ENCODE results near the gene ANGPTL8.

The ANGPTL8 gene

GRCh38 chr19:11273296-11273695 lies 33.9 kb downstream of the ANGPTL8 start:
- no peak for TF ChIP-seq SUZ12 (IDR thresholded peaks at IDR 0.05)
- no peak for TF ChIP-seq FOXA1 (IDR thresholded peaks at IDR 0.05)
- TF ChIP-seq SP1 (IDR thresholded peaks at IDR 0.05), result no peak
- TF ChIP-seq PKNOX1 (IDR thresholded peaks at IDR 0.05), result no peak
- no peak for TF ChIP-seq L3MBTL2 (conservative IDR thresholded peaks at IDR 0.05)
- TF ChIP-seq ELF4 (IDR thresholded peaks at IDR 0.05), result no peak
- TF ChIP-seq NFRKB (IDR thresholded peaks at IDR 0.05), result no peak
- no peak for TF ChIP-seq ARNT (IDR thresholded peaks at IDR 0.05)
- TF ChIP-seq TARDBP (IDR thresholded peaks at IDR 0.05), result no peak
- no peak for TF ChIP-seq ZNF384 (IDR thresholded peaks at IDR 0.05)
- TF ChIP-seq FOXK2 (IDR thresholded peaks at IDR 0.05), result no peak
- ChIA-PET POLR2A (interaction anchor here (0.7 kb wide), 1 partner anchor 13 kb away, joined by 3 read pairs; no protein-coding TSS in a partner anchor), CTCF (interaction anchor here (1.2 kb wide), 1 partner anchor 108 kb away, joined by 3 read pairs; no protein-coding TSS in a partner anchor)
- no peak for DNase-seq (ENCODE audit: extremely low spot score)

- ChIA-PET POLR2A (no interaction called here), CTCF (interaction anchor here (0.6 to 1.2 kb wide), 2 partner anchors 107 to 382 kb away, joined by 3 read pairs; no protein-coding TSS in a partner anchor)
- no peak for DNase-seq (ENCODE audit: extremely low spot score)
- TF ChIP-seq L3MBTL2 (conservative IDR thresholded peaks at IDR 0.05) (no peak), SP1 (IDR thresholded peaks at IDR 0.05) (no peak), HDGF (IDR thresholded peaks at IDR 0.05; ENCODE audit: borderline replicate concordance) (no peak), CTBP1 (IDR thresholded peaks at IDR 0.05; ENCODE audit: borderline replicate concordance) (no peak), FOXK2 (IDR thresholded peaks at IDR 0.05) (no peak)
Observed at GRCh38 chr19:11273989-11274388, 34.6 kb downstream of the ANGPTL8 start.

DNA sequence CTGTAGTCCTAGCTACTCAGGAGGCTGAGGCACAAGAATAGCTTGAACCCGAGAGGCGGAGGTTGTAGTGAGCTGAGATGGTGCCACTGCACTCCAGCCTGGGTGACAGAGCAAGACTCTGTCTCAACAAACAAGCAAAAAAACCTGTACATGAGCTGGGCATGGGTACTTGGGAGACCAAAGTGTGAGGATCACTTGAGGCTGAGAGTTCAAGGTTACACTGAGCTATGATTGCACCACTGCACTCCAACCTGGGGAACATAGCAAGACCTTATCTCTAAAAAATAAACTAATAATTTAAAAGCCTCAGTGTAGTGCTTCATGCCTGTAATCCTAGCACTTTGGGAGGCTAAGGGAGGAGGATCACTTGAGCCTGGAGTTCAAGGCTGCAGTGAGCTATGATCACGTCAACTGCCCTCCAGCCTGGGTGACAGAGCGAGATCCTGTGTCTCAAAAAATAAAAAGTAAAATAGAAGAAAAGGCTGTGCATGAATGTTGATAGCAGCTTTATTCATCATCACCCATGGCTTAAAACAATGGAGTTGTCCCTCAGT lies 35.2 kb downstream of the ANGPTL8 start:
- no peak for DNase-seq (ENCODE audit: extremely low spot score)
- ChIA-PET POLR2A (no interaction called here), CTCF (interaction anchor here (0.6 to 1.1 kb wide), 2 partner anchors 208 to 382 kb away, joined by 3 read pairs; no protein-coding TSS in a partner anchor)
- TF ChIP-seq HDGF (IDR thresholded peaks at IDR 0.05; ENCODE audit: borderline replicate concordance), result no peak
- TF ChIP-seq SP1 (IDR thresholded peaks at IDR 0.05), result no peak
- TF ChIP-seq FOXA1 (IDR thresholded peaks at IDR 0.05), result no peak
- no peak for TF ChIP-seq ARNT (IDR thresholded peaks at IDR 0.05)

DNA sequence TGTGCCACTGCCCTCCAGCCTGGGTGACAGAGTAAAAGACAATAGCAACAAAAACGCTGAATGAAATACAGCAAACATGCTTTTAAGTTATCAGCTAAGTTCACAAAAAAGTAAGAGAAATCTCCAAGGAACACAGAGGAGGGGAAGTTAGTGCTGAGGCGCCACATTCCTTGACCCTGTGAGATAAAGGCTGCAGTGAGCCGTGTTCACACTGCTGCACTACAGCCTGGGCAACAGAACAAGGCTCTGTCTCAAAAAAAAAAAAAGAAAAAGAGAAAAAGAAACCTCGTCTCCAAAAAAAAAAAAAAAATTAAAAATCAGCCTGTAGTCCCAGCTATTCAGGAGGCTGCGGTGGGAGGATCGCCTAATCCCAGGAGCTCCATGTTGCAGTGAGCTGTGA lies 39.3 kb downstream of the ANGPTL8 start:
- TF ChIP-seq ELF4 (IDR thresholded peaks at IDR 0.05), result no peak
- no peak for TF ChIP-seq L3MBTL2 (conservative IDR thresholded peaks at IDR 0.05)
- TF ChIP-seq FOXA1 (IDR thresholded peaks at IDR 0.05), result no peak
- no peak for TF ChIP-seq HDGF (IDR thresholded peaks at IDR 0.05; ENCODE audit: borderline replicate concordance)
- TF ChIP-seq LEF1 (IDR thresholded peaks at IDR 0.05; ENCODE audit: borderline replicate concordance), result no peak
- TF ChIP-seq ZNF384 (IDR thresholded peaks at IDR 0.05), result no peak
- TF ChIP-seq BHLHE40 (IDR thresholded peaks at IDR 0.05; ENCODE audit: borderline replicate concordance), result no peak
- no peak for TF ChIP-seq TARDBP (IDR thresholded peaks at IDR 0.05)
- ChIA-PET CTCF (no interaction called here), POLR2A (no interaction called here)
- DNase-seq (ENCODE audit: extremely low spot score), result no peak

DNA sequence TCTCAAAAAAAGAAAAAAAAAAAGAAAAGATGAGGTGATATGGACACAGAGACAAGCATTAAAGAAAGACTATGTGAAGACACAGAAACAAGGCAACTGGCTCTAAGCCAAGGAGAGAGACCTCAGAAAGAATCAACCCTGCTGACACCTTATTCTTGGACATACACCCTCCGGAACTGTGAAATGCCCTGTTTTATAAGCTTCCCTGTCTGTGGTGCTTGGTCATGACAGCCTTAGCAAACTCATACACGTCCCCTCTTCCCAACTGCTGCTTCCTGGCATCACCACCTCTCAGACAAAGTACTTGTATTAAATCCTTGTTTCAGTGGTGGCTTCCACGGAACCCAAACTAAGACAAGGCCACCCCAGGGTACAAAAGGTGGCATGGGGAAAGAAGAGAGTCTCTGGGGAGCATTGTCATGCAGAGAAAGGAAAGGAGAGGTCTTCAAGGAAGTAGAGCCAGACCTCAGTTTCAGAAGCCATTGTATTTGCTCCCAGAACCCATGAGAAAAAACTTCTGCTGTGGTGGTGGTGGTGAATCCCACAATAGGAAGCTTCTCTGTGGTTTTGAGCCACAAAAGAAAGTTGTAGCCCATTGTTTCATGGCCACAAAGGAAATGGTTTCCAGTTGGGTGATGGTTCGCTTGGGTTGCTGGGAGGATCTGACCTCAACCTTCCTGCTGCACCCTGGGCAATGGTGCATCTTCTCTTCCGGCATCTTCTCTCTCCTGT lies 40.3 kb downstream of the ANGPTL8 start:
- TF ChIP-seq LEF1 (IDR thresholded peaks at IDR 0.05; ENCODE audit: borderline replicate concordance), result no peak
- no peak for TF ChIP-seq SP1 (IDR thresholded peaks at IDR 0.05)
- TF ChIP-seq FOXA1 (IDR thresholded peaks at IDR 0.05), result no peak
- no peak for TF ChIP-seq PKNOX1 (IDR thresholded peaks at IDR 0.05)
- no peak for TF ChIP-seq SUZ12 (IDR thresholded peaks at IDR 0.05)
- TF ChIP-seq NFRKB (IDR thresholded peaks at IDR 0.05), result no peak
- TF ChIP-seq CTBP1 (IDR thresholded peaks at IDR 0.05; ENCODE audit: borderline replicate concordance), result no peak
- TF ChIP-seq HDGF (IDR thresholded peaks at IDR 0.05; ENCODE audit: borderline replicate concordance), result no peak
- TF ChIP-seq FOXM1 (IDR thresholded peaks at IDR 0.05; ENCODE audit: borderline replicate concordance), result no peak
- TF ChIP-seq BHLHE40 (IDR thresholded peaks at IDR 0.05; ENCODE audit: borderline replicate concordance), result no peak
- no peak for TF ChIP-seq FOXK2 (IDR thresholded peaks at IDR 0.05)
- no peak for TF ChIP-seq ARNT (IDR thresholded peaks at IDR 0.05)
- no peak for TF ChIP-seq TARDBP (IDR thresholded peaks at IDR 0.05)
- TF ChIP-seq L3MBTL2 (conservative IDR thresholded peaks at IDR 0.05), result no peak
- TF ChIP-seq ZNF384 (IDR thresholded peaks at IDR 0.05), result no peak
- no peak for TF ChIP-seq ELF4 (IDR thresholded peaks at IDR 0.05)
- ChIA-PET CTCF (no interaction called here), POLR2A (interaction anchor here (0.7 kb wide), 1 partner anchor 95 kb away, joined by 3 read pairs; the partner anchor contains the start of gene SWSAP1)
- DNase-seq (ENCODE audit: extremely low spot score), result no peak

DNA sequence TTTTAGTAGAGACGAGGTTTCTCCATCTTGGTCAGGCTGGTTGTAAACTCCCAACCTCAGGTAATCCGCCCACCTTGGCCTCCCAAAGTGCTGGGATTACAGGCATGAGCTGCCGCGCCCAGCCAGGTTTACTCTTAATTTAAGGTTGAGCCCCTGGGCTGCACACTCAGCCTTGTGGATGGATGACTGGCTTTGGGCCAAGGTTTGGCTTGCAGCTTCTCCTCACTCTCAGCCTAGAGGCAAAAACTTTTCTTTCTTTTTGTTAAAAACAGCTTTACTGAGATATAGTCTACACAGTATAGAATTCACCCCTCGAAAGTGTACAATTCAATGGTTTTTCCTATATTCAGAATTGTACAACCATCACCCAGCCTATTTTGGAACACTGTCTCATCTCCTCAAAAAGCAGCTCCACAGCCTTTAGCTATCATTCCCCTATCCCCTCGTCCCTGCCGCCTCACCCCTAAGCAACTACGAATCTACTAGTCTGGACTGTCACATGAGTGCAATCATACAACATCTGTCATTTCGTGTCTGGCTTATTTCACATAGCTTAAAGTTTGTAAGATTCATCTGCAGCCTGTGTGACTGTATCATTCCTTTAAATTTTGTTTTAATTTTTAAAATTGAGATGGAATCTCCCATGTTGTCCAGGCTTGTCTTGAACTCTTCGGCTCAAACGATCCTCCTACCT lies 42.1 kb downstream of the ANGPTL8 start:
- ChIA-PET CTCF (interaction anchor here (0.6 kb wide), 1 partner anchor 9 kb away, joined by 4 read pairs; no protein-coding TSS in a partner anchor), POLR2A (interaction anchor here (0.8 kb wide), 1 partner anchor 93 kb away, joined by 4 read pairs; the partner anchor contains the start of gene SWSAP1)
- TF ChIP-seq ARNT (IDR thresholded peaks at IDR 0.05) (no peak), BHLHE40 (IDR thresholded peaks at IDR 0.05; ENCODE audit: borderline replicate concordance) (no peak), PKNOX1 (IDR thresholded peaks at IDR 0.05) (no peak), CTBP1 (IDR thresholded peaks at IDR 0.05; ENCODE audit: borderline replicate concordance) (no peak), NFRKB (IDR thresholded peaks at IDR 0.05) (no peak), LEF1 (IDR thresholded peaks at IDR 0.05; ENCODE audit: borderline replicate concordance) (no peak), FOXM1 (IDR thresholded peaks at IDR 0.05; ENCODE audit: borderline replicate concordance) (no peak), FOXA1 (IDR thresholded peaks at IDR 0.05) (no peak), L3MBTL2 (conservative IDR thresholded peaks at IDR 0.05) (no peak)
- no peak for DNase-seq (ENCODE audit: extremely low spot score)
